GM21381 (cell line): Measurements from ENCODE around the gene PEX26.
A peak's percentile ranks its signal among the peaks of the same experiment; 100 is the strongest.
"Not testable (repeated sequence)": the region's sequence is repeated elsewhere in the genome, so short reads cannot be mapped to it uniquely, and the experiment has no call there.

ENCODE experiments used
- ATAC-seq: cut with Tn5 transposase; IDR thresholded peaks from one replicate; pipeline ENCODE4 v1.9.1; 2021; ENCODE audit warnings: mild to moderate bottlenecking, moderate library complexity; ENCODE audit not compliant: unreplicated experiment

Gene PEX26

GRCh38 chr22:18056161-18056666 lies 21.6 kb upstream of the PEX26 start:
- no peak for ATAC-seq

- peak; percentile 44 for ATAC-seq
Observed at GRCh38 chr22:18056807-18057474, 20.8 kb upstream of the PEX26 start.

- peak; percentile 56 for ATAC-seq
Observed at GRCh38 chr22:18057568-18058209, 20.1 kb upstream of the PEX26 start.

- ATAC-seq: no peak
Observed at GRCh38 chr22:18058371-18059093, 19.3 kb upstream of the PEX26 start.

- ATAC-seq: no peak
Observed at GRCh38 chr22:18059094-18059417, 18.7 kb upstream of the PEX26 start.

GRCh38 chr22:18059473-18059872 lies 18.3 kb upstream of the PEX26 start:
- no peak for ATAC-seq

- ATAC-seq: no peak
Observed at GRCh38 chr22:18059991-18060390, 17.8 kb upstream of the PEX26 start.

GRCh38 chr22:18060646-18061620 lies 16.9 kb upstream of the PEX26 start:
- no peak for ATAC-seq

GRCh38 chr22:18062421-18062820 lies 15.4 kb upstream of the PEX26 start:
- ATAC-seq: no peak

GRCh38 chr22:18063306-18063705 lies 14.5 kb upstream of the PEX26 start:
- no peak for ATAC-seq

GRCh38 chr22:18063715-18064114 lies 14.1 kb upstream of the PEX26 start:
- ATAC-seq: not testable (repeated sequence)

- no peak for ATAC-seq
Observed at GRCh38 chr22:18064636-18065035, 13.2 kb upstream of the PEX26 start.

GRCh38 chr22:18065256-18065655 lies 12.5 kb upstream of the PEX26 start:
- ATAC-seq: no peak

GRCh38 chr22:18066181-18066859 lies 11.5 kb upstream of the PEX26 start:
- no peak for ATAC-seq

GRCh38 chr22:18067121-18067520 lies 10.7 kb upstream of the PEX26 start:
- no peak for ATAC-seq

- ATAC-seq: no peak
Observed at GRCh38 chr22:18067548-18068341, 10.0 kb upstream of the PEX26 start.

- ATAC-seq: no peak
Observed at GRCh38 chr22:18068381-18068988, 9.3 kb upstream of the PEX26 start.

GRCh38 chr22:18069041-18069440 lies 8.7 kb upstream of the PEX26 start:
- no peak for ATAC-seq

- ATAC-seq: no peak
Observed at GRCh38 chr22:18070041-18070440, 7.7 kb upstream of the PEX26 start.
